GM19328 (cell line): Measurements from ENCODE around the gene RALGAPA2.

Experiments
- ATAC-seq: cut with Tn5 transposase; IDR thresholded peaks from one replicate; pipeline ENCODE4 v1.9.1; 2021; ENCODE audit warnings: mild to moderate bottlenecking, moderate library complexity; ENCODE audit not compliant: unreplicated experiment

The RALGAPA2 gene

GRCh38 chr20:20390393-20390792, 322.1 kb downstream of the RALGAPA2 start:
- ATAC-seq, result no peak

GRCh38 chr20:20386192-20386591, 326.3 kb downstream of the RALGAPA2 start:
- ATAC-seq, result no peak

GRCh38 chr20:20375862-20376261, 336.6 kb downstream of the RALGAPA2 start:
- no peak for ATAC-seq

GRCh38 chr20:20373091-20373571, 339.3 kb downstream of the RALGAPA2 start:
- ATAC-seq, result no peak

GRCh38 chr20:20371681-20372080, 340.8 kb downstream of the RALGAPA2 start:
- no peak for ATAC-seq

GRCh38 chr20:20371083-20371482, 341.4 kb downstream of the RALGAPA2 start:
- no peak for ATAC-seq

- no peak for ATAC-seq
These were observed 342.3 kb downstream of the RALGAPA2 start for GRCh38 chr20:20370094-20370575.

- no peak for ATAC-seq
These were observed 343.0 kb downstream of the RALGAPA2 start for GRCh38 chr20:20369250-20370093.

GRCh38 chr20:20368418-20369249, 343.8 kb downstream of the RALGAPA2 start:
- no peak for ATAC-seq

GRCh38 chr20:20367575-20368417, 344.6 kb downstream of the RALGAPA2 start, which contains the start of gene INSM1:
INSM1 (plus strand) TSS chr20:20368104; CDS start chr20:20368268, 164 bp downstream.
- ATAC-seq, result no peak

GRCh38 chr20:20366876-20367574, 345.4 kb downstream of the RALGAPA2 start:
- no peak for ATAC-seq

- no peak for ATAC-seq
These were observed 345.9 kb downstream of the RALGAPA2 start for GRCh38 chr20:20366551-20366875.

GRCh38 chr20:20365480-20366161, 346.8 kb downstream of the RALGAPA2 start:
- ATAC-seq, result no peak

- no peak for ATAC-seq
These were observed 347.6 kb downstream of the RALGAPA2 start for GRCh38 chr20:20364593-20365479.

GRCh38 chr20:20363799-20364592, 348.4 kb downstream of the RALGAPA2 start:
- no peak for ATAC-seq

GRCh38 chr20:20363434-20363798, 349.0 kb downstream of the RALGAPA2 start:
- no peak for ATAC-seq

GRCh38 chr20:20362774-20363433, 349.5 kb downstream of the RALGAPA2 start:
- no peak for ATAC-seq
